DMS79 treated with DMSO at 0.1 percent for 48 hours (cell line): Measurements from ENCODE around the gene COA4.

Experiments used
- DNase-seq: peaks from one replicate; lab custom pipeline; 2025; lab: John Stamatoyannopoulos, UW

COA4 gene

GRCh38 chr11:73866095-73866579 is 10.5 kb downstream of the COA4 start:
- DNase-seq: no peak

GRCh38 chr11:73862986-73863385 is 13.7 kb downstream of the COA4 start:
- DNase-seq: peak; percentile 100

- no peak for DNase-seq
These were observed 16.4 kb downstream of the COA4 start for GRCh38 chr11:73860202-73860601.

- peak; percentile 62 for DNase-seq
These were observed 17.0 kb downstream of the COA4 start for GRCh38 chr11:73859671-73860070.

GRCh38 chr11:73856031-73856567 is 20.5 kb downstream of the COA4 start:
- DNase-seq: peak; percentile 98

- no peak for DNase-seq
These were observed 22.0 kb downstream of the COA4 start for GRCh38 chr11:73854680-73855079.

- DNase-seq: peak; percentile 97
These were observed 24.6 kb downstream of the COA4 start for GRCh38 chr11:73852049-73852448.

GRCh38 chr11:73851046-73851764 is 25.4 kb downstream of the COA4 start:
- DNase-seq: peak; percentile 58

- DNase-seq: no peak
These were observed 37.6 kb downstream of the COA4 start for GRCh38 chr11:73839123-73839457.

- DNase-seq: no peak
These were observed 38.1 kb downstream of the COA4 start for GRCh38 chr11:73838443-73839122.

GRCh38 chr11:73833067-73833466 is 43.6 kb downstream of the COA4 start:
- DNase-seq: peak; percentile 8

GRCh38 chr11:73830261-73830660 is 46.4 kb downstream of the COA4 start:
- DNase-seq: no peak
